Transverse colon (tissue), 4 donors: Measurements from ENCODE around the gene BAIAP2. TPM values are rescaled to one million over a fixed set of nuclear protein-coding genes. Genes with fewer than 3 reads are reported as not detected.

Experiments used
- DNase-seq: peaks from one replicate; pipeline ENCODE4 v3.0.0-alpha.2; 2019
- H3K27ac ChIP-seq, 4 donors: fragments of 200-600 bp; sonication (generic); 2 replicates each; pipeline ENCODE4 v1.5.1; 2016 to 2018; ENCODE audit warnings: inconsistent platforms in 4 of 4
- H3K27me3 ChIP-seq: fragments of 200-600 bp; sonication (generic); 2 replicates; pipeline ENCODE4 v1.5.1; 2017; ENCODE audit warnings: inconsistent platforms
- H3K36me3 ChIP-seq, 4 donors: fragments of 200-600 bp; sonication (generic); 2 replicates each; pipeline ENCODE4 v1.5.1; 2017 to 2019; ENCODE audit warnings: inconsistent platforms in 4 of 4
- H3K4me1 ChIP-seq, 4 donors: fragments of 200-600 bp; sonication (generic); 2 replicates each; pipeline ENCODE4 v1.5.1; 2017 to 2020; ENCODE audit warnings: inconsistent platforms in 4 of 4
- H3K4me3 ChIP-seq, 4 donors: fragments of 200-600 bp; sonication (generic); 1 replicate in 1 of 4; 2 replicates in 3 of 4; pipeline versions ENCODE4 v1.5.1 to v1.6.1; 2017 to 2019; ENCODE audit warnings: inconsistent platforms in 4 of 4
- H3K9me3 ChIP-seq, 2 donors: fragments of 200-600 bp; sonication (generic); 2 replicates each; pipeline ENCODE4 v1.5.1; 2017 to 2019; ENCODE audit warnings: inconsistent platforms in 2 of 2
- EP300 ChIP-seq: sonication (generic); formaldehyde crosslinking; IDR thresholded peaks from one replicate; pipeline ENCODE4 v1.6.1; 2017; ENCODE audit warnings: antibody characterized with exemption, low read depth
- POLR2A ChIP-seq: fragments of 450-650 bp; IDR thresholded peaks from one replicate; pipeline ENCODE4 v1.6.1; 2016; ENCODE audit warnings: antibody characterized with exemption, mild to moderate bottlenecking, moderate library complexity
- POLR2AphosphoS5 ChIP-seq, 3 donors: sonication (generic); formaldehyde crosslinking; IDR thresholded peaks; one replicate each; pipeline ENCODE4 v1.6.1; 2016; ENCODE audit warnings: antibody characterized with exemption in 3 of 3
- WGBS, 2 donors: methylation state at CpG; one replicate each; pipeline ENCODE4 v1.1.5; 2018; ENCODE audit warnings: low coverage in 1 of 2; 5-methylcytosine and 5-hydroxymethylcytosine counted together
- in situ Hi-C, 4 donors: fragments of 200-750 bp; cut with MboI; loops; one replicate each; pipeline versions ENCODE4 v1.15.0 to v1.15.1; 2017; ENCODE audit warnings: low sequenced_read_pairs in 3 of 4, low pct_ligation_motif_present in 1 of 4, low pct_unique_long_range_greater_than_20kb in 1 of 4
- intact Hi-C: fragments of 100-400 bp; cut with DNase I; formaldehyde crosslinking; loops from one replicate; pipeline ENCODE4 v1.15.1; 2023; ENCODE audit warnings: low total_unique reads
- total RNA-seq, 4 donors: library from RNA; depleted of rRNA; stranded (reverse); fragments of >200 nt; gene quantifications; one replicate each; pipeline ENCODE4 v1.1.0, GENCODE V29; 2016
- TF ChIP-seq, protein P1 (sequence below), 5 experiments: fragments of 200-600 bp in 3 of 5; fragments of 450-650 bp in 2 of 5; sonication (generic) in 3 of 5; IDR thresholded peaks; 1 replicate in 2 of 5; 2 replicates in 3 of 5; pipeline ENCODE4 v1.5.1; 2016 to 2017; ENCODE audit warnings: antibody characterized with exemption in 5 of 5, inconsistent platforms in 3 of 5, mild to moderate bottlenecking in 2 of 5, moderate library complexity in 1 of 5

BAIAP2 gene
- total RNA-seq, 4 donors from 2014 or later: 11.7 to 62.1 (median 39.6) TPM

DNA sequence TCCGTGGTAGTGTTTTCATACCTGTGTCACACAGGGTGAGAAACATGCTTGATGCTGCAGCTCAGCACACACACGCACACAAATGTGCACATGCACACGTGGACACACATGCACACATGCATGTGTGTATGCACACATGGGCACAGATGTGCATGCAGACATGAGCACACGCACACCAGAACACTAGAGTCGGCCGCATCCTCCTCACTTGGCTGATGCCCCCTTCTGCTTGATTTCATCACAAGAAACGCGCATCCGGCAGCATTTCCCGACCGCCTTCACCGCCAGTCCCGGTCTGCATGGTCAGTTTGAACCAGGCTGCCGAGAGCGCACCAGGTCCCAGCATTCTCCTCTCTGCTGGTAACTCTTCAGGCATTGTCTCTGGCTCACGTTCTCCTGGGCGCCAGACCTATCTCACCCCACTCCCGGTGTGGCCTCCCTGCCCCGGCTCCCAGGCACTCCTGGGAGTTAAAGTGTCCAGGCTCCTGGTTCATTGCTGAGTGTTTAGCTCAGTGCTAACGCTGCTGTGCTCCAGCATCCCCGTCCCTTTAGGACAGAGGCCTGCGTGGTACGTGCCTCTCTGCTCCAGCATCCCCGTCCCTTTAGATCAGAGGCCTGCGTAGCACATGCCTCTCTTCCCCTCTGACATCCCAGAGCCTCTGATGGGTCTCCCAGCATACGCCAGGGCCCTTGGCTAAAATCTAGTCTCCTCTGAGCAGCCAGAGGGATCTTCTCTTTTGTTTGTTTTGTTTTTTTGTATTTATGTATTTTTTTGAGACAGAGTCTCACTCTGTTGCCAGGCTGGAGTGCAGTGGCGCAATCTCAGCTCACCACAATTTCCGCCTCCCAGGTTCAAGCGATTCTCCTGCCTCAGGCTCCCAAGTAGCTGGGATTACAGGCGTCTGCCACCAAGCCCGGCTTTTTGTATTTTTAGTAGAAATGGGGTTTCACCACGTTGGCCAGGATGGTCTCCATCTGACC lies 16.0 kb downstream of the BAIAP2 start:
- Histone ChIP-seq H3K4me3 (no peak overlapping the region), H3K4me1 (peaks cover 2 to 42% (median 28%) of the 10 kb centered on the region in 4 donors), H3K36me3 (no peaks in the 10 kb centered on the region), H3K27ac (peak overlapping the region; percentile 37 to 67 (median 51)), H3K27me3 (no peaks in the 10 kb centered on the region), H3K9me3 (no peaks in the 10 kb centered on the region)
- intact Hi-C loops (no loop called here), in situ Hi-C loops (no loop called here)
- DNase-seq: no peak
- WGBS, 2 donors: 85 to 86% methylated on average over 12 to 32 of the region's 32 CpGs
- no peak for TF ChIP-seq EP300
- no peak for TF ChIP-seq POLR2AphosphoS5 (IDR thresholded peaks at IDR 0.05)
- TF ChIP-seq, protein P1, sequence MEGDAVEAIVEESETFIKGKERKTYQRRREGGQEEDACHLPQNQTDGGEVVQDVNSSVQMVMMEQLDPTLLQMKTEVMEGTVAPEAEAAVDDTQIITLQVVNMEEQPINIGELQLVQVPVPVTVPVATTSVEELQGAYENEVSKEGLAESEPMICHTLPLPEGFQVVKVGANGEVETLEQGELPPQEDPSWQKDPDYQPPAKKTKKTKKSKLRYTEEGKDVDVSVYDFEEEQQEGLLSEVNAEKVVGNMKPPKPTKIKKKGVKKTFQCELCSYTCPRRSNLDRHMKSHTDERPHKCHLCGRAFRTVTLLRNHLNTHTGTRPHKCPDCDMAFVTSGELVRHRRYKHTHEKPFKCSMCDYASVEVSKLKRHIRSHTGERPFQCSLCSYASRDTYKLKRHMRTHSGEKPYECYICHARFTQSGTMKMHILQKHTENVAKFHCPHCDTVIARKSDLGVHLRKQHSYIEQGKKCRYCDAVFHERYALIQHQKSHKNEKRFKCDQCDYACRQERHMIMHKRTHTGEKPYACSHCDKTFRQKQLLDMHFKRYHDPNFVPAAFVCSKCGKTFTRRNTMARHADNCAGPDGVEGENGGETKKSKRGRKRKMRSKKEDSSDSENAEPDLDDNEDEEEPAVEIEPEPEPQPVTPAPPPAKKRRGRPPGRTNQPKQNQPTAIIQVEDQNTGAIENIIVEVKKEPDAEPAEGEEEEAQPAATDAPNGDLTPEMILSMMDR (IDR thresholded peaks at IDR 0.05): no peak
- no peak for TF ChIP-seq POLR2A

DNA sequence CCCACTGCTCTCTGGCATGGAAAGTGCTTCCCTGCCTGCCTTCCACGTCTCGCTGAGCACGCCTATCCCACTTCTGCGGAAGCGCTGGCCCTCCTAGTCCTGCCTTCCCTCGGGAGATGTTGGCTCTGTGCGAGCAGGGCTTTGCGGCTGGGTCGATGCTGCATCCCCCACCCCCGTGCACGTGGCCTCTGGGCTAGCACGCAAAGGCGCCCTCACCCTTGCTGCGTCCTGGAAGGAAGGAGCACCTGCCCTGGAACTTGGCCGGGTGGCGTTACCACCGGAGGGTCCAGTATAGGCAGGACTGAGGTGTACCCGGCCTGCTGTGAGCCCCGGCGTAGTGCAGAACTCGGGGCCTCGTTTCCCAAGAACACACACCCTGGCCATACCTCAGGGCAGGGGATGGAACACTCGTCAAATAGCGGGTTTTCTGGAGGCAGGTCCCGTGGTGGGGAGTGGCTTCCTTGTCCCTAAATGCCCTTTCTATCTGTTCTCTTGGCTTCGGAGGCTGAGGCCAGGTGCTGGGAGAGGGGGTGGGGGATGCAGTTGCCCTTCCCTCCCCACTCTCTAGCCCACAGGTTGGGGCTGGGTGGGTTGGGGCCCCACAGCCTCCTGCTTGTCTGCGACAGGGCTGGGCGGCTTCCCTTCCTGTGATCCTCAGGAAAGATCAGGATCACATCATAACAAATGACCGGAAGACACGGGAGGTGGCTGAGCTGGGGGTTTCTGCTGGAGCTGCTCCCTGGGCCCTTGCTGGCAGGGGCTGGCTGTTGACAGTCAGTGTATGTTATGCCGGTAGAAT lies 17.4 kb downstream of the BAIAP2 start:
- in situ Hi-C loops (no loop called here), intact Hi-C loops (no loop called here)
- Histone ChIP-seq H3K4me1 (peaks cover 11 to 46% (median 31%) of the 10 kb centered on the region in 4 donors), H3K4me3 (no peak overlapping the region), H3K27ac (peak overlapping the region in 3 of 4 donors; percentile 5 to 13 (median 12)), H3K36me3 (no peaks in the 10 kb centered on the region), H3K9me3 (no peaks in the 10 kb centered on the region), H3K27me3 (no peaks in the 10 kb centered on the region)
- DNase-seq: no peak
- TF ChIP-seq POLR2A (no peak), POLR2AphosphoS5 (IDR thresholded peaks at IDR 0.05) (no peak), EP300 (no peak)
- TF ChIP-seq, protein P1 (IDR thresholded peaks at IDR 0.05): no peak
- WGBS, 2 donors: 40 to 72% methylated on average over 1 to 28 of the region's 31 CpGs

DNA sequence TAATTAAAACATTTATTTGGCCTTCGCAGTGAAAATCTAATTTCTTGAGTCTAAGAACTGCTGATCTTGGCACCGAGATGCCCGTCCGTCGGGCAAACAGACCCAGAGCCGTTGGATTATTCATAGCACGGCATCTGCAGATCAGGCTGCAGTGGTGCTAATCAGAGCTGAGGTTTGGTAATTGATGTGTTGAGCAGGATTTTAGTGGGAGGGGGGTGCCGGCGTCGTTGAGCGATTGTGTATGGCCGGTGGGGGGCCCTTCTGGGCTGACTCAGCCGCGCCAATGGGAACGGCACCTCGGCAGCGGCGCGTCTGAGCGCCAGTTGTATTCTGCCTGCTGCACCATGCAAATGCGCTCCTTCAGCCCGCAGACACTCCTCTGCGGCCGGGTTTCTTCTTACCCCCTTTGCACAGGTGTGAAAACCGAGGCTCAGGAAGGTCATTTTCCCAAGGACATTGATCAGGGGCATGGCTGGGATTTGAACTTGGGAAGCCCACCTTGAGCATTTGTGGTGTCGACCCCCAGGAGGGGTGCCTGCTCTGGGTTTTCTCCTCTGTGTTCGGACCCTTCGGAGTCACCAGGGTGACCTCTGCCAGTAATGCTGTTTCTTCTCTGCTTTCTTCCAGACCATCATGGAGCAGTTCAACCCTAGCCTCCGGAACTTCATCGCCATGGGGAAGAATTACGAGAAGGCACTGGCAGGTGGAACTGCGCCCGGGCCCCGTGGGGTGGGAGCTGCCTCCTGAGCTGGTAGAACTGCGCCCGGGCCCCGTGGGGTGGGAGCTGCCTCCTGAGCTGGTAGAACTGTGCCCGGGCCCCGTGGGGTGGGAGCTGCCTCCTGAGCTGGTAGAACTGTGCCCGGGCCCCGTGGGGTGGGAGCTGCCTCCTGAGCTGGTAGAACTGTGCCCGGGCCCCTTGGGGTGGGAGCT lies 18.4 kb downstream of the BAIAP2 start:
- DNase-seq: no peak
- in situ Hi-C loops: no loop called here
- Histone ChIP-seq H3K27me3 (no peaks in the 10 kb centered on the region), H3K27ac (no peak overlapping the region), H3K9me3 (no peaks in the 10 kb centered on the region), H3K4me3 (no peak overlapping the region), H3K36me3 (no peaks in the 10 kb centered on the region), H3K4me1 (peaks cover 12 to 47% (median 33%) of the 10 kb centered on the region in 4 donors)
- intact Hi-C loops: no loop called here
- 93% methylated on average over 39 of the region's 42 CpGs; no CpG with 5 or more reads in 1 of the 2 donors for WGBS, 2 donors
- TF ChIP-seq EP300 (no peak), POLR2AphosphoS5 (IDR thresholded peaks at IDR 0.05) (no peak), POLR2A (no peak)
- TF ChIP-seq, protein P1 (IDR thresholded peaks at IDR 0.05): no peak
